PC-3 (cell line): ENCODE results near the gene SPSB3. TPM values are rescaled to one million over a fixed set of nuclear protein-coding genes. Genes with fewer than 3 reads are reported as not detected.

Experiments used
- ATAC-seq: fragments of 200-7000 bp; cut with Tn5 transposase; 2 replicates; pipeline ENCODE4 v1.9.1; 2020; ENCODE audit warnings: mild to moderate bottlenecking, moderate library complexity
- BruUV-seq: library from RNA; stranded (reverse); fragments of 400-500 nt; replicated peaks from 2 replicates; lab custom pipeline; 2021; lab: Mats Ljungman, UMichigan
- CTCF ChIA-PET: fragments of 300-600 bp; sonication (Branson Sonifier 250); formaldehyde crosslinking; loops from one replicate; lab custom pipeline; 2022; ENCODE audit warnings: antibody characterized with exemption; lab: Charles Lee
- POLR2A ChIA-PET: fragments of 300-600 bp; sonication (Branson Sonifier 250); formaldehyde crosslinking; loops from one replicate; lab custom pipeline; 2022; ENCODE audit warnings: antibody characterized with exemption; ENCODE audit not compliant: unreplicated experiment; lab: Charles Lee
- DNase-seq: peaks from one replicate; pipeline ENCODE4 v3.0.0-alpha.2; 2015
- H2AFZ ChIP-seq: fragments of 300-600 bp; sonication (generic); 2 replicates; pipeline ENCODE4 v1.6.0; 2016; ENCODE audit warnings: antibody characterized with exemption, low read length
- H3F3A ChIP-seq: fragments of 300-600 bp; sonication (generic); one replicate; pipeline ENCODE4 v1.6.0; 2017; ENCODE audit warnings: antibody characterized with exemption, low read length, control low read depth, mild to moderate bottlenecking; ENCODE audit not compliant: unreplicated experiment
- H3K27ac ChIP-seq: fragments of 300-600 bp; sonication (generic); 2 replicates; pipeline ENCODE4 v1.5.1; 2016; ENCODE audit warnings: mild to moderate bottlenecking, low read length
- H3K27me3 ChIP-seq: fragments of 300-600 bp; sonication (generic); 2 replicates; pipeline ENCODE4 v1.6.1; 2016; ENCODE audit warnings: low read length, mixed read lengths
- H3K36me3 ChIP-seq: fragments of 300-600 bp; sonication (generic); 2 replicates; pipeline ENCODE4 v1.6.1; 2016; ENCODE audit warnings: low read depth, mixed run types, low read length, mixed read lengths
- H3K4me1 ChIP-seq: fragments of 300-600 bp; sonication (generic); 2 replicates; pipeline ENCODE4 v1.5.1; 2016; ENCODE audit warnings: low read length; ENCODE audit not compliant: insufficient read depth
- H3K4me2 ChIP-seq: fragments of 300-600 bp; sonication (generic); 2 replicates; pipeline ENCODE4 v1.6.0; 2016; ENCODE audit warnings: low read length
- H3K4me3 ChIP-seq: fragments of 300-600 bp; sonication (generic); 2 replicates; pipeline ENCODE4 v1.5.1; 2016; ENCODE audit warnings: mild to moderate bottlenecking, low read length, mixed read lengths
- H3K79me2 ChIP-seq: fragments of 300-600 bp; sonication (generic); 2 replicates; pipeline ENCODE4 v1.6.1; 2017; ENCODE audit warnings: low read length, mixed read lengths
- H3K9ac ChIP-seq: fragments of 300-600 bp; sonication (generic); 2 replicates; pipeline ENCODE4 v1.6.0; 2016; ENCODE audit warnings: mild to moderate bottlenecking, low read length
- H3K9me2 ChIP-seq: fragments of 300-600 bp; sonication (generic); replicated peaks from 2 replicates; pipeline ENCODE4 v1.6.1; 2016; ENCODE audit warnings: mixed run types, low read length, mixed read lengths
- H3K9me3 ChIP-seq: fragments of 300-600 bp; sonication (generic); 2 replicates; pipeline ENCODE4 v1.6.1; 2016; ENCODE audit warnings: low read length, mixed read lengths
- H4K20me1 ChIP-seq: fragments of 300-600 bp; sonication (generic); 2 replicates; pipeline ENCODE4 v1.6.1; 2016; ENCODE audit warnings: low read length, mixed read lengths
- CTCF ChIP-seq: fragments of 300-600 bp; sonication (generic); conservative IDR thresholded peaks from 2 replicates; pipeline ENCODE4 v1.5.1; 2017; ENCODE audit warnings: antibody characterized with exemption, low read depth, mild to moderate bottlenecking, low read length
- EZH2 ChIP-seq: fragments of 300-600 bp; sonication (generic); IDR thresholded peaks from one replicate; pipeline ENCODE4 v1.6.1; 2017; ENCODE audit warnings: antibody characterized with exemption, mild to moderate bottlenecking, low read length; ENCODE audit not compliant: unreplicated experiment
- EZH2phosphoT487 ChIP-seq: fragments of 300-600 bp; sonication (generic); IDR thresholded peaks from 2 replicates; pipeline ENCODE4 v1.6.1; 2018; ENCODE audit warnings: mild to moderate bottlenecking, antibody characterized with exemption, low read length, borderline replicate concordance
- intact Hi-C: fragments of 100-400 bp; cut with micrococcal nuclease; formaldehyde crosslinking; loops from 2 replicates; pipeline ENCODE4 v1.9.0; 2023
- total RNA-seq: library from RNA; depleted of rRNA; stranded (reverse); fragments of >200 nt; gene quantifications from 2 replicates; pipeline ENCODE4 v1.2.3, GENCODE V29; 2014

The SPSB3 gene
- total RNA-seq, 1 experiment from 2014 or later: 27.4 TPM

- POLR2A ChIA-PET: interaction anchor here (0.5 kb wide), 1 partner anchor 25 kb away, joined by 3 read pairs; no protein-coding TSS in a partner anchor
Observed at GRCh38 chr16:1771188-1771863, 11.0 kb downstream of the SPSB3 start, which contains the start of gene NME3. NME3 (minus strand) TSS chr16:1771543; CDS start chr16:1771534, 9 bp downstream.

GRCh38 chr16:1770328-1771187 is 11.8 kb downstream of the SPSB3 start:
- no peaks in the 10 kb centered on the region for H3K9me3 ChIP-seq
- TF ChIP-seq EZH2phosphoT487 (no peak), CTCF (no peak), EZH2 (no peak)
- peak overlapping the region; percentile 86 for H3K4me3 ChIP-seq
- H3K27me3 ChIP-seq: no peaks in the 10 kb centered on the region
- DNase-seq: peak; percentile 60
- peak overlapping the region; percentile 100 for H3K4me2 ChIP-seq
- CTCF ChIA-PET: no interaction called here
- peak; percentile 48 for ATAC-seq
- no peaks in the 10 kb centered on the region for H3F3A ChIP-seq
- BruUV-seq: TSS peak; percentile 17
- no peak overlapping the region for H3K27ac ChIP-seq
- peak overlapping the region; percentile 93 for H3K9ac ChIP-seq
- H3K36me3 ChIP-seq: no peaks in the 10 kb centered on the region
- H3K9me2 ChIP-seq: no peaks in the 10 kb centered on the region
- peaks cover 3% of the 10 kb centered on the region; the same call in 1 of the 2 replicates for H4K20me1 ChIP-seq
- H3K4me1 ChIP-seq: peaks cover 12% of the 10 kb centered on the region; the same call in 1 of the 2 replicates
- peaks cover 34% of the 10 kb centered on the region for H3K79me2 ChIP-seq
- POLR2A ChIA-PET: interaction anchor here (0.5 kb wide), 2 partner anchors 24 to 637 kb away, joined by 3 to 4 read pairs; no protein-coding TSS in a partner anchor
- intact Hi-C loops: loop anchor here (5.0 kb wide), 1 partner anchor 93 kb away; the partner anchor contains the start of gene JPT2
- H2AFZ ChIP-seq: no peak overlapping the region

More at GRCh38 chr16:1771188-1771863, 11.0 kb downstream of the SPSB3 start, which contains the start of gene NME3:
- peaks cover 3% of the 10 kb centered on the region; the same call in 1 of the 2 replicates for H4K20me1 ChIP-seq
- H3K4me3 ChIP-seq: peak within 1 kb of the TSS; percentile 86
- H3K79me2 ChIP-seq: peaks cover 34% of the 10 kb centered on the region
- TF ChIP-seq EZH2 (no peak), EZH2phosphoT487 (no peak), CTCF (no peak)
- H2AFZ ChIP-seq: 0 out of 2 replicates have a peak within 1 kb of the TSS, but pooled peaks have one; percentile 64
- peak within 1 kb of the TSS; percentile 100 for H3K4me2 ChIP-seq
- intact Hi-C loops: loop anchor here (5.0 kb wide), 1 partner anchor 94 kb away; the partner anchor contains the start of gene JPT2
- no peaks in the 10 kb centered on the region for H3K9me3 ChIP-seq
- peak; percentile 32 for ATAC-seq
- no peaks in the 10 kb centered on the region for H3K36me3 ChIP-seq
- peak; percentile 58 for DNase-seq
- H3K4me1 ChIP-seq: peaks cover 12% of the 10 kb centered on the region; the same call in 1 of the 2 replicates
- H3K9ac ChIP-seq: peak within 1 kb of the TSS; percentile 93
- peak within 1 kb of the TSS; percentile 65 for H3K27ac ChIP-seq
- no TSS peak for BruUV-seq
- no peaks in the 10 kb centered on the region for H3K27me3 ChIP-seq
- no peaks in the 10 kb centered on the region for H3F3A ChIP-seq
- H3K9me2 ChIP-seq: no peaks in the 10 kb centered on the region
- CTCF ChIA-PET: no interaction called here
